Activated CD4-positive, alpha-beta T cell treated with anti-CD3 and anti-CD28 coated beads, Interleukin-2, amount 50 U/mL, for 16 hours (primary cell): ENCODE results near the gene TEF.
A peak's percentile ranks its signal among the peaks of the same experiment; 100 is the strongest.
"Not testable (repeated sequence)": the region's sequence is repeated elsewhere in the genome, so short reads cannot be mapped to it uniquely, and the experiment has no call there.

Experiments used
- DNase-seq: peaks from one replicate; pipeline ENCODE4 v3.0.0-alpha.2; 2020

Gene TEF

GRCh38 chr22:41383085-41383484 lies 1.3 kb downstream of the TEF start:
- no peak for DNase-seq

- DNase-seq, result no peak
These were observed 2.4 kb downstream of the TEF start for GRCh38 chr22:41384128-41384527.

- DNase-seq, result no peak
These were observed 5.6 kb downstream of the TEF start for GRCh38 chr22:41387341-41387740.

- no peak for DNase-seq
These were observed 12.2 kb downstream of the TEF start for GRCh38 chr22:41394012-41394356.

GRCh38 chr22:41395531-41396240 lies 13.9 kb downstream of the TEF start:
- no peak for DNase-seq

- DNase-seq, result no peak
These were observed 15.5 kb downstream of the TEF start for GRCh38 chr22:41397143-41397811.

GRCh38 chr22:41398921-41399320 lies 17.2 kb downstream of the TEF start:
- no peak for DNase-seq

- DNase-seq, result no peak
These were observed 20.3 kb downstream of the TEF start for GRCh38 chr22:41401781-41402648.

GRCh38 chr22:41402851-41403250 lies 21.1 kb downstream of the TEF start:
- DNase-seq, result not testable (repeated sequence)

- peak; percentile 94 for DNase-seq
These were observed 22.0 kb downstream of the TEF start for GRCh38 chr22:41403532-41404318.

- no peak for DNase-seq
These were observed 23.8 kb downstream of the TEF start for GRCh38 chr22:41405588-41405987.

- no peak for DNase-seq
These were observed 24.7 kb downstream of the TEF start for GRCh38 chr22:41406410-41406809.

GRCh38 chr22:41407433-41407832 lies 25.7 kb downstream of the TEF start:
- DNase-seq, result no peak

- DNase-seq, result no peak
These were observed 26.9 kb downstream of the TEF start for GRCh38 chr22:41408665-41409064.

- no peak for DNase-seq
These were observed 28.6 kb downstream of the TEF start for GRCh38 chr22:41410311-41410751.

GRCh38 chr22:41411021-41411851 lies 29.5 kb downstream of the TEF start:
- DNase-seq, result no peak

GRCh38 chr22:41415554-41415953 lies 33.8 kb downstream of the TEF start:
- DNase-seq, result no peak

- DNase-seq, result no peak
These were observed 36.1 kb downstream of the TEF start for GRCh38 chr22:41417622-41418390.

GRCh38 chr22:41418717-41419116 lies 37.0 kb downstream of the TEF start:
- no peak for DNase-seq

- peak; percentile 58 for DNase-seq
These were observed 44.1 kb downstream of the TEF start for GRCh38 chr22:41425660-41426365.
